Breast epithelium (tissue), 4 donors: ENCODE data around the gene SRGN. TPM values are rescaled to one million over a fixed set of nuclear protein-coding genes. Genes with fewer than 3 reads are reported as not detected.

ENCODE experiments used
- DNase-seq, 2 donors: peaks; one replicate each; pipeline ENCODE4 v3.0.0-alpha.2; 2019; ENCODE audit warnings: low spot score in 2 of 2
- H3K27ac ChIP-seq, 2 donors: fragments of 200-600 bp; sonication (generic) in 1 of 2; one replicate each; pipeline ENCODE4 v1.5.1; 2016 to 2019; ENCODE audit warnings: mild to moderate bottlenecking in 1 of 2
- H3K27me3 ChIP-seq, 2 donors: fragments of 200-600 bp; sonication (generic) in 1 of 2; one replicate each; pipeline versions ENCODE4 v1.5.1 to v1.6.0; 2017 to 2019; ENCODE audit warnings: control low read depth in 1 of 2, mild to moderate bottlenecking in 1 of 2
- H3K36me3 ChIP-seq: fragments of 200-600 bp; one replicate; pipeline ENCODE4 v1.5.1; 2019
- H3K4me1 ChIP-seq, 2 donors: fragments of 200-600 bp; sonication (generic); one replicate each; pipeline ENCODE4 v1.5.1; 2016 to 2019; ENCODE audit warnings: control low read depth in 1 of 2
- H3K4me3 ChIP-seq, 3 donors: fragments of 200-600 bp; sonication (generic); 1 replicate in 2 of 3; 2 replicates in 1 of 3; pipeline ENCODE4 v1.5.1; 2016 to 2019; ENCODE audit warnings: mild to moderate bottlenecking in 3 of 3, moderate library complexity in 2 of 3
- H3K9me3 ChIP-seq, 2 donors: fragments of 200-600 bp; sonication (generic) in 1 of 2; one replicate each; pipeline ENCODE4 v1.5.1; 2016 to 2019; ENCODE audit warnings: control low read depth in 1 of 2
- POLR2A ChIP-seq: fragments of 450-650 bp; IDR thresholded peaks from one replicate; pipeline ENCODE4 v1.6.1; 2016; ENCODE audit warnings: antibody characterized with exemption, mild to moderate bottlenecking, moderate library complexity
- POLR2AphosphoS5 ChIP-seq, 3 donors: sonication (generic); formaldehyde crosslinking; IDR thresholded peaks; one replicate each; pipeline ENCODE4 v1.6.1; 2017; ENCODE audit warnings: antibody characterized with exemption in 3 of 3
- intact Hi-C: fragments of 100-400 bp; cut with DNase I; formaldehyde crosslinking; loops from one replicate; pipeline ENCODE4 v1.15.1; 2023; ENCODE audit warnings: low total_unique reads
- total RNA-seq, 3 donors: library from RNA; depleted of rRNA; stranded (reverse); fragments of >200 nt; gene quantifications; one replicate each; pipeline ENCODE4 v1.1.0, GENCODE V29; 2016
- TF ChIP-seq, protein P1 (sequence below), 3 donors: fragments of 450-650 bp; IDR thresholded peaks; one replicate each; pipeline ENCODE4 v1.5.1; 2016 to 2017; ENCODE audit warnings: antibody characterized with exemption in 3 of 3, mild to moderate bottlenecking in 3 of 3, moderate library complexity in 3 of 3

SRGN gene
- total RNA-seq, 3 donors from 2014 or later = 97.2 to 208 (median 114) TPM

DNA sequence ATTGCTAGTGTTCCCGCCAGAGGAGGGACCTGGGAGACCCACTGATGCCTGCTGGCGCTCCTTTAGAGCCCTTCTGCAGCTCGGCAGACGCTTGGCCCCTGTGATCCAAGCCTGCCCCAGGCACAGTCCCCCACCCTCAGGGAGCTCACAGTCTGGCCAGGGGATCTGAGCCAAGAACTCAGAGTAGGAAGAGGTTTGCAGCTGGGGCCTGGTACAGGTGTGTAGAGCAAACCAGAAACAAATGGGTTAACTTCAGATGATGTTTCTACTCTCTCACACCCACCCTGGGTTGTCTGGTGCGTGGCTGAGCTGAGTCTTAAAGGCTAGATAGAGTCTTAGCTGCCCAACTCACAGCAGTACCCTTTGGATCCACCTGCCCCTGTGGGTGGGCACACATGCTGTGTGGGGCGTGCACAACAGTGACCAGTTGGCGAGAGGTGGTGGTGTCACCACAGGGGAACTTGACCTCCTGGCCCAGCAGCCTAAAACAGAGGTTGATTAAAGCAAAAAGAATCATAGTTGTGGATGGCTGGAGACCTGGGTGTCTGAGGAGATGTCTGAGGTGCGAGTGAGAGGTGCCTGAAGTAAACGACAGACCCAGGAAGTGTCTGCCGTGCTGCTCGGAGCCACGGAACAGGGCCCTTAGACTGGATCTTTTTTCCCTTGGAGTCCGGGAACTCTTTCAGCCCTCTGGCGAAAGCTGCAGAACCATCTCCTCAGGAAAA, 31.2 kb upstream of the SRGN start:
- Histone ChIP-seq H3K27ac (peak overlapping the region in 1 of 2 donors; percentile 58), H3K4me3 (no peak overlapping the region), H3K36me3 (no peaks in the 10 kb centered on the region), H3K4me1 (no peaks in the 10 kb centered on the region), H3K9me3 (no peaks in the 10 kb centered on the region), H3K27me3 (no peaks in the 10 kb centered on the region)
- TF ChIP-seq POLR2AphosphoS5 (IDR thresholded peaks at IDR 0.05) (no peak), POLR2A (no peak)
- TF ChIP-seq, protein P1, sequence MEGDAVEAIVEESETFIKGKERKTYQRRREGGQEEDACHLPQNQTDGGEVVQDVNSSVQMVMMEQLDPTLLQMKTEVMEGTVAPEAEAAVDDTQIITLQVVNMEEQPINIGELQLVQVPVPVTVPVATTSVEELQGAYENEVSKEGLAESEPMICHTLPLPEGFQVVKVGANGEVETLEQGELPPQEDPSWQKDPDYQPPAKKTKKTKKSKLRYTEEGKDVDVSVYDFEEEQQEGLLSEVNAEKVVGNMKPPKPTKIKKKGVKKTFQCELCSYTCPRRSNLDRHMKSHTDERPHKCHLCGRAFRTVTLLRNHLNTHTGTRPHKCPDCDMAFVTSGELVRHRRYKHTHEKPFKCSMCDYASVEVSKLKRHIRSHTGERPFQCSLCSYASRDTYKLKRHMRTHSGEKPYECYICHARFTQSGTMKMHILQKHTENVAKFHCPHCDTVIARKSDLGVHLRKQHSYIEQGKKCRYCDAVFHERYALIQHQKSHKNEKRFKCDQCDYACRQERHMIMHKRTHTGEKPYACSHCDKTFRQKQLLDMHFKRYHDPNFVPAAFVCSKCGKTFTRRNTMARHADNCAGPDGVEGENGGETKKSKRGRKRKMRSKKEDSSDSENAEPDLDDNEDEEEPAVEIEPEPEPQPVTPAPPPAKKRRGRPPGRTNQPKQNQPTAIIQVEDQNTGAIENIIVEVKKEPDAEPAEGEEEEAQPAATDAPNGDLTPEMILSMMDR (IDR thresholded peaks at IDR 0.05) = no peak
- intact Hi-C loops = no loop called here
- no peak for DNase-seq

DNA sequence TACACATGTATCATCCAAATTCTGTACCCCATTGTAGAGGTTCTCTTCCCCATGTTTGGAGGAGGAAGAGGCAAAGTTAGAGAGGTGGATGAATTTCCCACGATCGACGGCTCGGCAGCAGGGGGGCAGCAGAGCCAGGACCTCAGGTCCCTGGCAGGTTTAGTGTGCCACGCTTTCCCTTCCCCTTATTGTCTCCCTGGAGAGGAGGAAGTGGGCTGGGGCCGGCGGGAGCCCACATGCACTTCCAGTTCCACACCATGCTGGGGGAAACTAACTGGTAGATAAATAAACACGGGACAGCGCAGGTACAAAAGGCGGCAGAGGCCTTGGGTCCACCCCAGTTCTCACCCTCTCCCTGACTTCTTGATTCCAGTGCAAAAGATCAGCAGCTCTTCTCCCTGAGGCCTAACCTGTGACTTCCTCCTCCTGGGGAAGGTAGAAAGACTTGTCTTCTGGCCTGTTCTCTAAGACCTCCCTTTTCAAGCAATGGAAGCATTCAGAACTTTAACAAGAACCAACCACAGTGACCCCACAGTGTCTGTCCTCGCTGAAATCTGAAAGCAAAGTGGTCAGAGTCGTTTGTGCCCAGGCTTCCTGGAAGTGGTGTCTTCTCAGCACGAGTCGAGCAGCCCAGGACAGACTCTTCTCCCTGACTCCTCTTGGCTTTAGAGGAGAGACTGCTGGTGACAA, 30.5 kb upstream of the SRGN start:
- intact Hi-C loops = no loop called here
- Histone ChIP-seq H3K27ac (peak overlapping the region in 1 of 2 donors; percentile 58), H3K4me1 (no peaks in the 10 kb centered on the region), H3K4me3 (no peak overlapping the region), H3K9me3 (no peaks in the 10 kb centered on the region), H3K27me3 (no peaks in the 10 kb centered on the region), H3K36me3 (no peaks in the 10 kb centered on the region)
- DNase-seq = no peak
- no peak for TF ChIP-seq POLR2AphosphoS5 (IDR thresholded peaks at IDR 0.05)
- no peak for TF ChIP-seq POLR2A
- TF ChIP-seq, protein P1 (IDR thresholded peaks at IDR 0.05) = no peak

DNA sequence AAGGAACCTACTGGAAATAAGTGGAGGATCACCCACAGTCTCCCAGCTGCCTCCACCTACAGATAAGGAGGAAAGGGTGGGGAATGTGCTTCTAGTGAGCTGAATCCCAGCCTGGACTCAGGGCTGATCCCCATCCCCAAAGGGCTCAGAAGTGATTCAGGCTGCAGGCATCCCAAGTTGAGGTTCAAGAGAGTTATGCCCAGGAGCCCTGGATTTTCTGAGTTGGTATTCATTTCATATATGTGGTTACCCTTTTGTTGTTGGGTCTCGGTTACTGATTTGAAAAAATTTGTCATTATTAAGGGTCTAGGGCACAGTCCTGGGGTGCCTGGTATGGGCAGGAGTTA, 30.0 kb upstream of the SRGN start:
- no peaks in the 10 kb centered on the region for H3K9me3 ChIP-seq
- no peaks in the 10 kb centered on the region for H3K36me3 ChIP-seq
- no peak overlapping the region for H3K4me3 ChIP-seq
- H3K27me3 ChIP-seq = no peaks in the 10 kb centered on the region
- DNase-seq = no peak
- TF ChIP-seq, protein P1 (IDR thresholded peaks at IDR 0.05) = no peak
- TF ChIP-seq POLR2A (no peak), POLR2AphosphoS5 (IDR thresholded peaks at IDR 0.05) (no peak)
- intact Hi-C loops = no loop called here
- peak overlapping the region in 1 of 2 donors; percentile 58 for H3K27ac ChIP-seq
- H3K4me1 ChIP-seq = no peaks in the 10 kb centered on the region

DNA sequence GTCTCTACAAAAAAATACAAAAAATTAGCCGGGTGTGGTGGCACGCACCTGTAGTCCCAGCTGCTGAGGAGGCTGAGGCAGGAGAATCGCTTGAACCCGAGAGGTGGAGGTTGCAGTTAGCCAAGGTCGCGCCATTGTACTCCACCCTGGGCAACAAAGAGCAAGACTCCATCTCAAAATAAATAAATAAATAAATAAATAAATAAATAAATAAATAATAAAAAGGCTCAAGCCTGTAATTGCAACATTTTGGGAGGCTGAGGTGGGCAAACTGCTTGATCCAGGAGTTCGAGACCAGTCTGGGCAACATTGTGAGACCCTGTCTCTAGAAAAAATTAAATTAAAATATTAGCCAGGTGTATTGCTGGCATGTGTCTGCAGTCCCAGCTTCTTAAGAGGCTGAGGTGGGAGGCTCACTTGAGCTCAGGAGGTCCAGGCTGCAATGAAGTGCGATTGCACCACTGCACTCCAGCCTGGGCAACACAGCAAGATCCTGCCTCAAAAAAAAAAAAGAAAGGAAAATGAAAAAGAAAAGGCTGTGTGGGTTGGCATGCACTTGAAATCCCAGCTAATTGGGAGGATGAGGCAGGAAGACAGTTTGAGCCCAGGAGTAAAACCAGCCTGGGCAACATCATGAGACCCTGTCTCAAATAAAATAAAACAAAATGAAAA, 27.6 kb upstream of the SRGN start:
- Histone ChIP-seq H3K36me3 (no peaks in the 10 kb centered on the region), H3K27me3 (no peaks in the 10 kb centered on the region), H3K27ac (no peak overlapping the region), H3K9me3 (no peaks in the 10 kb centered on the region), H3K4me1 (no peaks in the 10 kb centered on the region), H3K4me3 (no peak overlapping the region)
- no peak for DNase-seq
- TF ChIP-seq, protein P1 (IDR thresholded peaks at IDR 0.05) = no peak
- no peak for TF ChIP-seq POLR2A
- TF ChIP-seq POLR2AphosphoS5 (IDR thresholded peaks at IDR 0.05) = no peak
- intact Hi-C loops = no loop called here
